Transverse colon (tissue), 4 donors: ENCODE data around the gene ZNF444.

ENCODE experiments used
- CTCF ChIP-seq, 5 experiments: fragments of 200-600 bp in 3 of 5; fragments of 450-650 bp in 2 of 5; sonication (generic) in 3 of 5; IDR thresholded peaks; 1 replicate in 2 of 5; 2 replicates in 3 of 5; pipeline ENCODE4 v1.5.1; 2016 to 2017; ENCODE audit warnings: antibody characterized with exemption in 5 of 5, inconsistent platforms in 3 of 5, mild to moderate bottlenecking in 2 of 5, moderate library complexity in 1 of 5
- EP300 ChIP-seq: sonication (generic); formaldehyde crosslinking; IDR thresholded peaks from one replicate; pipeline ENCODE4 v1.6.1; 2017; ENCODE audit warnings: antibody characterized with exemption, low read depth
- POLR2A ChIP-seq: fragments of 450-650 bp; IDR thresholded peaks from one replicate; pipeline ENCODE4 v1.6.1; 2016; ENCODE audit warnings: antibody characterized with exemption, mild to moderate bottlenecking, moderate library complexity
- POLR2AphosphoS5 ChIP-seq, 3 donors: sonication (generic); formaldehyde crosslinking; IDR thresholded peaks; one replicate each; pipeline ENCODE4 v1.6.1; 2016; ENCODE audit warnings: antibody characterized with exemption in 3 of 3

GRCh38 chr19:56146904-56147303 is 5.8 kb downstream of the ZNF444 start:
- no peak for TF ChIP-seq CTCF (IDR thresholded peaks at IDR 0.05)
- no peak for TF ChIP-seq EP300
- no peak for TF ChIP-seq POLR2A
- no peak for TF ChIP-seq POLR2AphosphoS5 (IDR thresholded peaks at IDR 0.05)
